Nephron (organoid): ENCODE measurements around the gene EPB42.

ENCODE experiments used
- H3K27ac Mint-ChIP-seq, 3 experiments: 2 replicates each; pipeline ENCODE4 v1.8.0; 2020; ENCODE audit warnings: mixed read lengths in 3 of 3, mild to moderate bottlenecking in 2 of 3, moderate library complexity in 1 of 3
- H3K27me3 Mint-ChIP-seq: 2 replicates; pipeline ENCODE4 v1.8.0; 2021; ENCODE audit warnings: low read depth, mild to moderate bottlenecking, moderate library complexity, mixed read lengths
- H3K36me3 Mint-ChIP-seq: 2 replicates; pipeline ENCODE4 v1.8.0; 2020; ENCODE audit warnings: low read depth, mixed read lengths
- H3K4me1 Mint-ChIP-seq: 2 replicates; pipeline ENCODE4 v1.8.0; 2020; ENCODE audit warnings: mixed read lengths
- H3K4me3 Mint-ChIP-seq, 3 experiments: 2 replicates each; pipeline ENCODE4 v1.8.0; 2020; ENCODE audit warnings: mild to moderate bottlenecking in 3 of 3, mixed read lengths in 3 of 3, moderate library complexity in 2 of 3
- H3K9me3 Mint-ChIP-seq: 2 replicates; pipeline ENCODE4 v1.8.0; 2020; ENCODE audit warnings: mixed read lengths
- CTCF ChIP-seq, 3 experiments: fragments of 200-600 bp; sonication (generic); IDR thresholded peaks; one replicate each; pipeline ENCODE4 v1.5.0; 2021; ENCODE audit warnings: antibody characterized with exemption in 3 of 3; ENCODE audit not compliant: unreplicated experiment in 3 of 3

The EPB42 gene

GRCh38 chr15:43249236-43249635 lies 28.4 kb upstream of the EPB42 start:
- Mint-ChIP-seq H3K4me1 (no peaks in the 10 kb centered on the region), H3K4me3 (no peak overlapping the region), H3K27ac (no peak overlapping the region), H3K9me3 (no peaks in the 10 kb centered on the region), H3K27me3 (peaks cover 25% of the 10 kb centered on the region), H3K36me3 (no peaks in the 10 kb centered on the region)
- no peak for TF ChIP-seq CTCF (IDR thresholded peaks at IDR 0.05; ENCODE audit: unreplicated experiment in 3 of 3)

- no peak overlapping the region for H3K4me3 Mint-ChIP-seq
- H3K9me3 Mint-ChIP-seq = no peaks in the 10 kb centered on the region
- no peak for TF ChIP-seq CTCF (IDR thresholded peaks at IDR 0.05; ENCODE audit: unreplicated experiment in 3 of 3)
- no peak overlapping the region for H3K27ac Mint-ChIP-seq
- H3K36me3 Mint-ChIP-seq = no peaks in the 10 kb centered on the region
- H3K4me1 Mint-ChIP-seq = no peaks in the 10 kb centered on the region
- peaks cover 20% of the 10 kb centered on the region for H3K27me3 Mint-ChIP-seq
Observed at GRCh38 chr15:43246261-43246774, 25.5 kb upstream of the EPB42 start.

DNA sequence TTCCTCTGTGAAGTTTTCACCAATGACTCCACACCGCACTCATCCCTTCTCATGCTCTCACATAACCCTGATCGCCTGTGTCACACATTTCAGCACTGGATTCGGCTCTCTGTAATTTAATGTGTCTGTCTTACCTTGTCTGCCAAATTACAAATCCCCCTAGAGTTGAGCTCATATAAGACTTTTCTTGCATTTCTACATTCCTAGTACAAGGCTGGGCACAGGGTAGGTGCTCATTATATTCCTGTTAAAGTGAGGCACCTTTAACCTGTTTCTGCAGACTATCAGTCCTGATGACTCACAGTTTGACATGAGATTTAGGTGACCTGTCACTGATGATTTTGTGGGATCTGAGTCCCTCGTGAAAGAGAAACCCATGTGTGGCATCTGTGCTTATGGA lies 23.3 kb upstream of the EPB42 start:
- no peak for TF ChIP-seq CTCF (IDR thresholded peaks at IDR 0.05; ENCODE audit: unreplicated experiment in 3 of 3)
- Mint-ChIP-seq H3K9me3 (no peaks in the 10 kb centered on the region), H3K27ac (no peak overlapping the region), H3K36me3 (no peaks in the 10 kb centered on the region), H3K4me3 (no peak overlapping the region), H3K4me1 (no peaks in the 10 kb centered on the region), H3K27me3 (peaks cover 22% of the 10 kb centered on the region)

GRCh38 chr15:43243020-43243645 lies 22.3 kb upstream of the EPB42 start:
- H3K27ac Mint-ChIP-seq = no peak overlapping the region
- H3K27me3 Mint-ChIP-seq = peaks cover 22% of the 10 kb centered on the region
- peaks cover 8% of the 10 kb centered on the region for H3K4me1 Mint-ChIP-seq
- no peak overlapping the region for H3K4me3 Mint-ChIP-seq
- no peak for TF ChIP-seq CTCF (IDR thresholded peaks at IDR 0.05; ENCODE audit: unreplicated experiment in 3 of 3)
- no peaks in the 10 kb centered on the region for H3K36me3 Mint-ChIP-seq
- H3K9me3 Mint-ChIP-seq = no peaks in the 10 kb centered on the region

GRCh38 chr15:43242616-43243015 lies 21.8 kb upstream of the EPB42 start:
- H3K4me3 Mint-ChIP-seq = no peak overlapping the region
- no peak for TF ChIP-seq CTCF (IDR thresholded peaks at IDR 0.05; ENCODE audit: unreplicated experiment in 3 of 3)
- no peaks in the 10 kb centered on the region for H3K9me3 Mint-ChIP-seq
- peaks cover 22% of the 10 kb centered on the region for H3K27me3 Mint-ChIP-seq
- peaks cover 13% of the 10 kb centered on the region for H3K4me1 Mint-ChIP-seq
- H3K27ac Mint-ChIP-seq = no peak overlapping the region
- no peaks in the 10 kb centered on the region for H3K36me3 Mint-ChIP-seq

- Mint-ChIP-seq H3K9me3 (no peaks in the 10 kb centered on the region), H3K4me3 (no peak overlapping the region), H3K27me3 (peaks cover 22% of the 10 kb centered on the region), H3K27ac (no peak overlapping the region), H3K36me3 (no peaks in the 10 kb centered on the region), H3K4me1 (peaks cover 14% of the 10 kb centered on the region)
- no peak for TF ChIP-seq CTCF (IDR thresholded peaks at IDR 0.05; ENCODE audit: unreplicated experiment in 3 of 3)
Observed at GRCh38 chr15:43241100-43241499, 20.3 kb upstream of the EPB42 start.
